DMS 273 (cell line): Measurements from ENCODE around the gene BPIFB4.

ENCODE experiments used
- DNase-seq: peaks from one replicate; lab custom pipeline; 2025; ENCODE audit not compliant: unreplicated experiment; lab: John Stamatoyannopoulos, UW

BPIFB4 gene

DNA sequence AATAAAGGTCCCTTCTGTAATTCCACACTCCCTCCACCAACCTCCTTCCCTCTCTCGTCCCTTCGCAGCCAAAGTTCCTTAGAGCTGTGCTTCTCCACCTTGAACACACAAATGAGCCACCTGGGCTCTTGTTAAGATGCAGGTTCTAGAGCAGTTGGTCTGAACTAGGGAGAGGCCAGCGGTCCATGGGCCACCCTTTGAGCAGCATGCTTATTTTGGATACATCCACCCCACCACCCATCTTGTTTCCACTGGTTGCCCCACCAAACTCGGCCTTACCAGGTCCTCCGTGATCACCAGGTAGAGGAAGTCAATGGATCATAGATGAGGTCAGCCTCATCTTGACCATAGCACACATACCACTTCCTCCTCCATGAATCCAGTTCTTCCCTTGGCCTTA lies 81.2 kb downstream of the BPIFB4 start:
- no peak for DNase-seq
